Stimulated activated CD4-positive, alpha-beta T cell treated with anti-CD3 and anti-CD28 coated beads, Interleukin-1b, Interleukin-23, amount 100 ng/mL, for 1 hour (primary cell): ENCODE data around the gene TSNAX.

ENCODE experiments used
- DNase-seq, 2 donors: peaks; one replicate each; pipeline ENCODE4 v3.0.0-alpha.2; 2020; ENCODE audit warnings: low read depth in 2 of 2

TSNAX gene

GRCh38 chr1:231601824-231602672 is 73.6 kb downstream of the TSNAX start:
- DNase-seq: no peak

GRCh38 chr1:231602673-231602984 is 74.2 kb downstream of the TSNAX start:
- DNase-seq: no peak

GRCh38 chr1:231603598-231604275 is 75.3 kb downstream of the TSNAX start:
- DNase-seq: no peak

DNA sequence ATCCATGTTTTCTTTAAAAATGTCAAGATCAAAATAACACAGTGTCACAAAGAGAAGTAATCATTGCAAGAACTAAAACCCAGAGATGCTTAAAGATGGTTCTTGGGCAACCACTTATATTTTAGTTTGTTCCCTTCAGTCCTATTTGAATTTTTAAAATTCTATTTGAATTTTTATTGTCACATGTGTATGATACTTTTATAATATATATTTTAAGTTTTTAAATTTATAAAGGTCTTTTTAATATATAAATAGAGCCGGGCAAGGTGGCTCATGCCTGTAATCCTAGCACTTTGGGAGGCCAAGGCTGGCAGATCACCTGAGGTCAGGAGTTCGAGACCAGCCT is 75.8 kb downstream of the TSNAX start:
- no peak for DNase-seq

DNA sequence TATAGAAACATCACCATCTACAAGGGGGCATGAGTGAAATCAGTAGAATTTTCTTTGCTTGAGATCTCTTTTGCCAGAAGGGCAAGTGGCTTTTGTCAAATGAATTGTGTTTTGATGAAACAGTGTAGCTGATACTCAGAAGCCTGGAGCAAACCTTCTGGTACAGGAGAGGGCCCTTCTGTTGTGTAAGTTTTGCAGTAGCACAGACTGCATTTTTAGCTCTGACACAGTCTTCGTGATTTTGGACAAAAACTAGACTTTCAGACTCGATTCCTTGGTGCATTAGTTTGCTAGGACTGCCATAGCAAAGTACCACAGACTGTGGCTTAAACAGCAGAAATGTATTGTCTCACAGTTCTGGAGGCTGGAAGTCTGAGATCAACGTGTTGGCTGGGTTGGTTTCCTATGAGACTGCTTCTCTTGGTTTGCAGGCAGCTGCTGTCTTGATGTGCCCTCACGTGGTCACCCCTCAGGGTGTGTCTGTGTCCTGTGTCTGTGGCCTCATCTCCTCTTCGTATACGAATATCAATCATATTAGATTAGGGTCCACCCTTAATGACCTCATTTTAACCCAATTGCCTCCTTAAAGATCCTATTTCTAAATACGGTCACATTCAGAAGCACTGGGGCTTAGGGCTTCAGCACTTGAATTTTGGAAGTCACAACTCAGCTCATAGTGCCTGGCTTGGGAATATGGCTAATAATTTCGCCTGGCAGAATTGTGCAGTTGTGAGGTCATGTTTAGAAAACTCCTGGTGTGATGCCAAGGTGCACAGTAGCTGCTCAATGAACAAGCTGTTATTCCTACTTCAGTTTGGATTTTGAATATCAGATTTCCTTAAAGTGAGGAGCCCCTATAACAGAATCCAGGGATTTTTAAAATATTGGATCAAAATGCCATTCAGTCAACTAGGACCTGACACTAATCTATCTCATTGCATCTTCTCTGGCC is 77.0 kb downstream of the TSNAX start:
- no peak for DNase-seq

- DNase-seq: no peak
Observed at GRCh38 chr1:231606712-231607111, 78.2 kb downstream of the TSNAX start.

DNA sequence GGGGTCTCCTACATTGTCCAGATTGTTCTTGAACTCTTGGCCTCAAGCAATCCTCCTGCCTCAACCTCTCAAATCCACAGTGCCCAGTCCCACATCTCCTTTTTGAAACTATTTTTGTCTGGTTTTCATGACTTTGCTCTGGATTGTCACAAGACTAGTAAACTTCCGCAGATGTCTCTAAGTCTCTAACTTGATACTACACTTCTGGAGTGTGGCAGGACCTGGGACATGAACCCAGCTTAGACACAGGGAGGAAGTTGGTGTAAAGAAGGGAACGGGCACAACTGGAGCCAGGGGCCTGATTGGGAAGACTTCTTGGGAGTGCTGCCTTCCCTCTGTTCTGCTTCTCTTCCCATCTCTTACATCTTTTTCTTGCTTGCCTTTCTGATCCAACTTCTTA is 81.9 kb downstream of the TSNAX start:
- DNase-seq: no peak

DNA sequence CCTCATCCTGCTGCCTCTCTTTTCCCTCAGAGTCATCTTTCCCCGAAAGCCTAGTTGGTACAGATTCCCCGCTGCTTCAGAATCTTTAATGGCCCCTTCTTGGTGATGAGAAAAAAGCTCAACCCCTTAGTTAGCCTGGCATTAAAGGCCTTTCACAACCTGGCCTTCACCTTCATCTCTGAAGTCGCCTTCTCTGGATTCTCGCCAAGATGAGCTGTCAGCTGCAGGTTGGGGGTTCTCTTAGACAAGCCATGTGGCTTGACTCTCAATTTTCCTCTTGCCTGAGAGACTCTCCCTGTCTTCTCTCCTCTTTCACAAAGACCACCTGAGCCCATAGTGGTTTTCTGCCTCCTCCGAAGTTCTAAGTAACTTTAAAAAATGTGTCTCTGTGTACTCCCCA is 82.6 kb downstream of the TSNAX start:
- no peak for DNase-seq

GRCh38 chr1:231611851-231612250 is 83.4 kb downstream of the TSNAX start:
- no peak for DNase-seq

DNA sequence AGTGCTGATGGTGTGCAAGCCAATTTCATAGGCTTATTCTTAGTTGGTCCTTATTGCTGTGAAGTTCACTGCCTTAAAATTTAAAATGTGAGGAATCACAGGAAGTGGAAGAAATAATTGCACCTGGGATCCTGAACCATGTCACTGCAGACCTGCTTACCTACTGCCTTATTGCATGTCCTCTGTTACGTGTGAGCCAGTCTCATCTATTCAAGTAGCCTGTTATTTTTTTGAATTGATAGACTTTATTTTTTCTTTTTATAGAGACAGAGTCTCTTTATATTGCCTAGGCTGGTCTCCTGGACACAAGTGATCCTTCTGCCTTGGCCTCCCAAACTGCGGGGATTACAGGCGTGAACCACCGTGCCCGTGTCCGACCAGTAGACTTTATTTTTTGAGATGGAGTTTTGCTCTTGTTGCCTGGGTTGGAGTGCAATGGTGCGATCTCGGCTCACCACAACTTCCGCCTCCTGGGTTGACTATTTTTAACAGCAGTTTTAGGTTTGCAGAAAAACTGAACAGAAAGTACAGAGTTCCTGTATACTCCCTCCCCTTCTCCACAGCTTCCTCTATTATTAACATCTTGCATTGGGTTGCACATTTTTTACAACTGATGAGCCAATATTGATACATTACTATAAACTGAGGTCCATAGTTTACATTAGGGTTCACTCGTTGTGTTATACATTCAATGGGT is 84.1 kb downstream of the TSNAX start:
- no peak for DNase-seq

- DNase-seq: no peak
Observed at GRCh38 chr1:231613419-231614349, 85.2 kb downstream of the TSNAX start.
